ENCODE data around the gene TEC. TPM values are rescaled to one million over a fixed set of nuclear protein-coding genes. Genes with fewer than 3 reads are reported as not detected.
"Not testable (repeated sequence)": the region's sequence is repeated elsewhere in the genome, so short reads cannot be mapped to it uniquely, and the experiment has no call there.

TEC gene
- total RNA-seq (1 to 10 TPM; 1.7 to 5.4 (median 2.5) TPM), total RNA-seq (1.5 to 13.0 (median 4.7) reads per million in 29 experiments)
- total RNA-seq (2013): 2.3 TPM

GRCh38 chr4:48268956-48269860 is at the start of gene TEC:
Gene TEC (minus strand): TSS chr4:48269838. CDS start chr4:48228614, 41,224 bp downstream.
- no peaks in the 10 kb centered on the region for H3K36me3 Mint-ChIP-seq
- ATAC-seq (replicated peaks in 1 of 4): peak; percentile 15 to 53 (median 50)
- H3K4me1 ChIP-seq (ENCODE audit: control insufficient read depth in 1 of 2, extremely low read depth in 1 of 2, insufficient read depth in 2 of 2, low read length in 2 of 2): peaks cover 0 to 9% of the 10 kb centered on the region in 2 experiments
- peak in 25 of 35 experiments; percentile 1 to 61 (median 22) for DNase-seq
- no peaks in the 10 kb centered on the region for H3K27me3 Mint-ChIP-seq
- H3K36me3 ChIP-seq (ENCODE audit: control insufficient read depth in 2 of 2, extremely low read depth in 1 of 2, insufficient read depth in 1 of 2, low read length in 1 of 2): no peaks in the 10 kb centered on the region
- peak within 1 kb of the TSS; percentile 62 for H3K27ac ChIP-seq (ENCODE audit: low read length)
- H3K4me3 Mint-ChIP-seq: peak within 1 kb of the TSS; percentile 92 to 97 (median 94)
- H3K27ac Mint-ChIP-seq: peak within 1 kb of the TSS; percentile 79 to 84
- peak within 1 kb of the TSS; percentile 61 to 95 for H3K4me3 ChIP-seq (ENCODE audit: control insufficient read depth in 1 of 2, extremely low read depth in 1 of 2, low read length in 1 of 2)
- H3K4me1 Mint-ChIP-seq: peaks cover 17 to 19% (median 18%) of the 10 kb centered on the region in 3 donors
- CTCF ChIA-PET: no interaction called here
- WGBS (ENCODE audit: insufficient coverage): 0% methylated on average over 45 of the region's 63 CpGs
- no peaks in the 10 kb centered on the region for H3K27me3 ChIP-seq (replicated peaks in 1 of 2; ENCODE audit: control insufficient read depth in 2 of 2, extremely low read depth in 1 of 2, insufficient read depth in 2 of 2, low read length in 1 of 2)
- POLR2A ChIA-PET: no interaction called here
- H3K9me3 Mint-ChIP-seq: no peaks in the 10 kb centered on the region
- no peaks in the 10 kb centered on the region for H3K9me3 ChIP-seq

- no peaks in the 10 kb centered on the region for H3K36me3 ChIP-seq (ENCODE audit: control insufficient read depth in 2 of 2, extremely low read depth in 1 of 2, insufficient read depth in 1 of 2, low read length in 1 of 2)
- no peaks in the 10 kb centered on the region for H3K9me3 Mint-ChIP-seq
- peak in 8 of 35 experiments; percentile 2 to 65 (median 8) for DNase-seq
- no peaks in the 10 kb centered on the region for H3K9me3 ChIP-seq
- H3K4me3 Mint-ChIP-seq: no peak overlapping the region
- POLR2A ChIA-PET: no interaction called here
- no peaks in the 10 kb centered on the region for H3K4me1 ChIP-seq (ENCODE audit: control insufficient read depth in 1 of 2, extremely low read depth in 1 of 2, insufficient read depth in 2 of 2, low read length in 2 of 2)
- H3K36me3 Mint-ChIP-seq: no peaks in the 10 kb centered on the region
- WGBS (ENCODE audit: insufficient coverage): 75% methylated on average over 2 of the region's 7 CpGs
- CTCF ChIA-PET: interaction anchor here in 1 of 2 donors (0.7 kb wide), 1 partner anchor 25 kb away, joined by 3 read pairs; the partner anchor contains the start of gene SLAIN2
- peak overlapping the region in 1 of 2 donors; percentile 25 for H3K27ac Mint-ChIP-seq
- no peaks in the 10 kb centered on the region for H3K27me3 ChIP-seq (replicated peaks in 1 of 2; ENCODE audit: control insufficient read depth in 2 of 2, extremely low read depth in 1 of 2, insufficient read depth in 2 of 2, low read length in 1 of 2)
- no peak overlapping the region for H3K27ac ChIP-seq (ENCODE audit: low read length)
- H3K4me3 ChIP-seq (ENCODE audit: control insufficient read depth in 1 of 2, extremely low read depth in 1 of 2, low read length in 1 of 2): no peak overlapping the region
- no peaks in the 10 kb centered on the region for H3K27me3 Mint-ChIP-seq
- no peaks in the 10 kb centered on the region for H3K4me1 Mint-ChIP-seq
- ATAC-seq (replicated peaks in 1 of 4): peak in 2 of 4 experiments; percentile 56 to 58
These were observed 46.3 kb upstream of the TEC start for GRCh38 chr4:48315728-48316630.

GRCh38 chr4:48314746-48315145 is 45.1 kb upstream of the TEC start:
- H3K36me3 ChIP-seq (ENCODE audit: control insufficient read depth in 2 of 2, extremely low read depth in 1 of 2, insufficient read depth in 1 of 2, low read length in 1 of 2); H3K27me3 Mint-ChIP-seq; H3K27ac Mint-ChIP-seq; POLR2A ChIA-PET; H3K9me3 Mint-ChIP-seq; H3K4me1 Mint-ChIP-seq; H3K4me1 ChIP-seq (ENCODE audit: control insufficient read depth in 1 of 2, extremely low read depth in 1 of 2, insufficient read depth in 2 of 2, low read length in 2 of 2); H3K27me3 ChIP-seq (replicated peaks in 1 of 2; ENCODE audit: control insufficient read depth in 2 of 2, extremely low read depth in 1 of 2, insufficient read depth in 2 of 2, low read length in 1 of 2); DNase-seq; H3K4me3 ChIP-seq (ENCODE audit: control insufficient read depth in 1 of 2, extremely low read depth in 1 of 2, low read length in 1 of 2); H3K4me3 Mint-ChIP-seq; H3K36me3 Mint-ChIP-seq; ATAC-seq (replicated peaks in 1 of 4); H3K27ac ChIP-seq (ENCODE audit: low read length); H3K9me3 ChIP-seq: not testable (repeated sequence)
- CTCF ChIA-PET: interaction anchor here in 1 of 2 donors (1.2 kb wide), 1 partner anchor 20 kb away, joined by 3 read pairs; no protein-coding TSS in a partner anchor

GRCh38 chr4:48311896-48312295 is 42.3 kb upstream of the TEC start:
- Histone ChIP-seq H3K27ac (ENCODE audit: low read length) (no peak overlapping the region), H3K4me3 (ENCODE audit: control insufficient read depth in 1 of 2, extremely low read depth in 1 of 2, low read length in 1 of 2) (no peak overlapping the region), H3K27me3 (replicated peaks in 1 of 2; ENCODE audit: control insufficient read depth in 2 of 2, extremely low read depth in 1 of 2, insufficient read depth in 2 of 2, low read length in 1 of 2) (no peaks in the 10 kb centered on the region), H3K9me3 (no peaks in the 10 kb centered on the region), H3K4me1 (ENCODE audit: control insufficient read depth in 1 of 2, extremely low read depth in 1 of 2, insufficient read depth in 2 of 2, low read length in 2 of 2) (no peaks in the 10 kb centered on the region), H3K36me3 (ENCODE audit: control insufficient read depth in 2 of 2, extremely low read depth in 1 of 2, insufficient read depth in 1 of 2, low read length in 1 of 2) (no peaks in the 10 kb centered on the region)
- no peak for DNase-seq
- Mint-ChIP-seq H3K4me3 (no peak overlapping the region), H3K36me3 (no peaks in the 10 kb centered on the region), H3K9me3 (no peaks in the 10 kb centered on the region), H3K4me1 (no peaks in the 10 kb centered on the region), H3K27ac (no peak overlapping the region), H3K27me3 (no peaks in the 10 kb centered on the region)
- no CpG with 5 or more reads among the region's 3 CpGs for WGBS (ENCODE audit: insufficient coverage)
- ATAC-seq (replicated peaks in 1 of 4): no peak
- ChIA-PET CTCF (interaction anchor here in 1 of 2 donors (0.5 to 1.1 kb wide), 2 partner anchors 16 to 677 kb away, joined by 3 read pairs; no protein-coding TSS in a partner anchor), POLR2A (no interaction called here)

- DNase-seq (no peak), ATAC-seq (replicated peaks in 1 of 4) (no peak)
- no peak overlapping the region for H3K27ac ChIP-seq (ENCODE audit: low read length)
- Mint-ChIP-seq H3K9me3 (no peaks in the 10 kb centered on the region), H3K4me3 (no peak overlapping the region), H3K27me3 (no peaks in the 10 kb centered on the region), H3K36me3 (no peaks in the 10 kb centered on the region), H3K27ac (no peak overlapping the region), H3K4me1 (no peaks in the 10 kb centered on the region)
- no peak overlapping the region for H3K4me3 ChIP-seq (ENCODE audit: control insufficient read depth in 1 of 2, extremely low read depth in 1 of 2, low read length in 1 of 2)
- WGBS (ENCODE audit: insufficient coverage): no CpG with 5 or more reads among the region's 2 CpGs
- ChIA-PET POLR2A (no interaction called here), CTCF (interaction anchor here in 1 of 2 donors (1.0 kb wide), 1 partner anchor 33 kb away, joined by 3 read pairs; no protein-coding TSS in a partner anchor)
- no peaks in the 10 kb centered on the region for H3K9me3 ChIP-seq
- no peaks in the 10 kb centered on the region for H3K27me3 ChIP-seq (replicated peaks in 1 of 2; ENCODE audit: control insufficient read depth in 2 of 2, extremely low read depth in 1 of 2, insufficient read depth in 2 of 2, low read length in 1 of 2)
- no peaks in the 10 kb centered on the region for H3K4me1 ChIP-seq (ENCODE audit: control insufficient read depth in 1 of 2, extremely low read depth in 1 of 2, insufficient read depth in 2 of 2, low read length in 2 of 2)
- no peaks in the 10 kb centered on the region for H3K36me3 ChIP-seq (ENCODE audit: control insufficient read depth in 2 of 2, extremely low read depth in 1 of 2, insufficient read depth in 1 of 2, low read length in 1 of 2)
These were observed 39.3 kb upstream of the TEC start for GRCh38 chr4:48308901-48309300.

- DNase-seq: no peak
- Histone ChIP-seq H3K27ac (ENCODE audit: low read length) (no peak overlapping the region), H3K4me1 (ENCODE audit: control insufficient read depth in 1 of 2, extremely low read depth in 1 of 2, insufficient read depth in 2 of 2, low read length in 2 of 2) (no peaks in the 10 kb centered on the region), H3K9me3 (no peaks in the 10 kb centered on the region), H3K36me3 (ENCODE audit: control insufficient read depth in 2 of 2, extremely low read depth in 1 of 2, insufficient read depth in 1 of 2, low read length in 1 of 2) (no peaks in the 10 kb centered on the region), H3K27me3 (replicated peaks in 1 of 2; ENCODE audit: control insufficient read depth in 2 of 2, extremely low read depth in 1 of 2, insufficient read depth in 2 of 2, low read length in 1 of 2) (no peaks in the 10 kb centered on the region), H3K4me3 (ENCODE audit: control insufficient read depth in 1 of 2, extremely low read depth in 1 of 2, low read length in 1 of 2) (no peak overlapping the region)
- no CpG with 5 or more reads among the region's 5 CpGs for WGBS (ENCODE audit: insufficient coverage)
- CTCF ChIA-PET: interaction anchor here in 1 of 2 donors (0.6 kb wide), 1 partner anchor 59 kb away, joined by 5 read pairs; no protein-coding TSS in a partner anchor
- POLR2A ChIA-PET: no interaction called here
- ATAC-seq (replicated peaks in 1 of 4): no peak
- Mint-ChIP-seq H3K4me1 (no peaks in the 10 kb centered on the region), H3K27ac (no peak overlapping the region), H3K4me3 (no peak overlapping the region), H3K27me3 (peaks cover 3 to 7% of the 10 kb centered on the region in 2 donors), H3K9me3 (no peaks in the 10 kb centered on the region), H3K36me3 (no peaks in the 10 kb centered on the region)
These were observed 37.9 kb upstream of the TEC start for GRCh38 chr4:48307528-48307927.

Measured in T-cell (primary cell).